ENCODE results near the gene LARP1.

DNA sequence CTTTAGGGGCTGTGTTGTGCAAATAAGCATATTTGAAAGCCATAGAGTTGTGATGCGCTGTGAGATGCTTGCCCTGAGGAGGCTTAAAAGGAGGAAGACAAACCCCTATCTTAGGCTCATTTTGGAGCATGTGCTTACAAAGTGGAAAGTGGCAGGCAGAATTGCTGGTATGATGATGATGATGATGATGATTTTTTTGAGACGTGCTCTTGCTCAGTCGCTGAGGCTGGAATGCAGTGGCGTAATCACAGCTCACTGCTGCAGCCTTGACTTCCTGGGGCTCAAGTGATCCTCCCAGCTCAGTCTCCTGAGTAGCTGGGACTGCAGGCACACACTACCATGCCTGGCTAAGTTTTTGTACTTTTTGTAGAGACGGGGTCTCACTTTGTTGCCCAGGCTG lies 104.9 kb downstream of the LARP1 start:
- TF ChIP-seq CHD2 (IDR thresholded peaks at IDR 0.05; ENCODE audit: borderline replicate concordance, low read depth, low read length) (no peak), POLR2A (IDR thresholded peaks at IDR 0.05; ENCODE audit: low read depth, low read length) (no peak), SREBF1 (IDR thresholded peaks at IDR 0.05; ENCODE audit: low read length) (no peak), ATF3 (IDR thresholded peaks at IDR 0.05; ENCODE audit: borderline replicate concordance, extremely low read depth, low read depth, low read length) (no peak), FOXM1 (IDR thresholded peaks at IDR 0.05; ENCODE audit: low read depth, low read length) (no peak), MEF2B (IDR thresholded peaks at IDR 0.05; ENCODE audit: partially characterized antibody, poor library complexity, severe bottlenecking) (no peak), ESRRA (IDR thresholded peaks at IDR 0.05; ENCODE audit: low read length) (no peak), ATF2 (IDR thresholded peaks at IDR 0.05; ENCODE audit: low read length) (no peak), SRF (IDR thresholded peaks at IDR 0.05; ENCODE audit: low read depth in 2 of 2, low read length in 2 of 2) (no peak), TCF3 (IDR thresholded peaks at IDR 0.05; ENCODE audit: borderline replicate concordance, insufficient read depth, low read depth, low read length) (no peak)
- TF ChIP-seq, protein P1, sequence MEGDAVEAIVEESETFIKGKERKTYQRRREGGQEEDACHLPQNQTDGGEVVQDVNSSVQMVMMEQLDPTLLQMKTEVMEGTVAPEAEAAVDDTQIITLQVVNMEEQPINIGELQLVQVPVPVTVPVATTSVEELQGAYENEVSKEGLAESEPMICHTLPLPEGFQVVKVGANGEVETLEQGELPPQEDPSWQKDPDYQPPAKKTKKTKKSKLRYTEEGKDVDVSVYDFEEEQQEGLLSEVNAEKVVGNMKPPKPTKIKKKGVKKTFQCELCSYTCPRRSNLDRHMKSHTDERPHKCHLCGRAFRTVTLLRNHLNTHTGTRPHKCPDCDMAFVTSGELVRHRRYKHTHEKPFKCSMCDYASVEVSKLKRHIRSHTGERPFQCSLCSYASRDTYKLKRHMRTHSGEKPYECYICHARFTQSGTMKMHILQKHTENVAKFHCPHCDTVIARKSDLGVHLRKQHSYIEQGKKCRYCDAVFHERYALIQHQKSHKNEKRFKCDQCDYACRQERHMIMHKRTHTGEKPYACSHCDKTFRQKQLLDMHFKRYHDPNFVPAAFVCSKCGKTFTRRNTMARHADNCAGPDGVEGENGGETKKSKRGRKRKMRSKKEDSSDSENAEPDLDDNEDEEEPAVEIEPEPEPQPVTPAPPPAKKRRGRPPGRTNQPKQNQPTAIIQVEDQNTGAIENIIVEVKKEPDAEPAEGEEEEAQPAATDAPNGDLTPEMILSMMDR (IDR thresholded peaks at IDR 0.05 in 2 of 3, conservative IDR thresholded peaks at IDR 0.05 in 1 of 3; ENCODE audit: control insufficient read depth in 2 of 3, extremely low read depth in 1 of 3, insufficient read depth in 1 of 3, low read depth in 3 of 3, low read length in 3 of 3), result no peak
- TF ChIP-seq, protein P2, sequence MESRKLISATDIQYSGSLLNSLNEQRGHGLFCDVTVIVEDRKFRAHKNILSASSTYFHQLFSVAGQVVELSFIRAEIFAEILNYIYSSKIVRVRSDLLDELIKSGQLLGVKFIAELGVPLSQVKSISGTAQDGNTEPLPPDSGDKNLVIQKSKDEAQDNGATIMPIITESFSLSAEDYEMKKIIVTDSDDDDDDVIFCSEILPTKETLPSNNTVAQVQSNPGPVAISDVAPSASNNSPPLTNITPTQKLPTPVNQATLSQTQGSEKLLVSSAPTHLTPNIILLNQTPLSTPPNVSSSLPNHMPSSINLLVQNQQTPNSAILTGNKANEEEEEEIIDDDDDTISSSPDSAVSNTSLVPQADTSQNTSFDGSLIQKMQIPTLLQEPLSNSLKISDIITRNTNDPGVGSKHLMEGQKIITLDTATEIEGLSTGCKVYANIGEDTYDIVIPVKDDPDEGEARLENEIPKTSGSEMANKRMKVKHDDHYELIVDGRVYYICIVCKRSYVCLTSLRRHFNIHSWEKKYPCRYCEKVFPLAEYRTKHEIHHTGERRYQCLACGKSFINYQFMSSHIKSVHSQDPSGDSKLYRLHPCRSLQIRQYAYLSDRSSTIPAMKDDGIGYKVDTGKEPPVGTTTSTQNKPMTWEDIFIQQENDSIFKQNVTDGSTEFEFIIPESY (IDR thresholded peaks at IDR 0.05), result no peak

All from GM12878 (cell line).